Measurements from ENCODE around the gene WWOX. TPM values are rescaled to one million over a fixed set of nuclear protein-coding genes. Genes with fewer than 3 reads are reported as not detected.
A peak's percentile ranks its signal among the peaks of the same experiment; 100 is the strongest.

The WWOX gene
- total and polyA plus RNA-seq, 2 of the 13 experiments (the other 11 are each of a cell fraction or from before 2014, with no cell fraction given) = 9.1 to 37.4 TPM

DNA sequence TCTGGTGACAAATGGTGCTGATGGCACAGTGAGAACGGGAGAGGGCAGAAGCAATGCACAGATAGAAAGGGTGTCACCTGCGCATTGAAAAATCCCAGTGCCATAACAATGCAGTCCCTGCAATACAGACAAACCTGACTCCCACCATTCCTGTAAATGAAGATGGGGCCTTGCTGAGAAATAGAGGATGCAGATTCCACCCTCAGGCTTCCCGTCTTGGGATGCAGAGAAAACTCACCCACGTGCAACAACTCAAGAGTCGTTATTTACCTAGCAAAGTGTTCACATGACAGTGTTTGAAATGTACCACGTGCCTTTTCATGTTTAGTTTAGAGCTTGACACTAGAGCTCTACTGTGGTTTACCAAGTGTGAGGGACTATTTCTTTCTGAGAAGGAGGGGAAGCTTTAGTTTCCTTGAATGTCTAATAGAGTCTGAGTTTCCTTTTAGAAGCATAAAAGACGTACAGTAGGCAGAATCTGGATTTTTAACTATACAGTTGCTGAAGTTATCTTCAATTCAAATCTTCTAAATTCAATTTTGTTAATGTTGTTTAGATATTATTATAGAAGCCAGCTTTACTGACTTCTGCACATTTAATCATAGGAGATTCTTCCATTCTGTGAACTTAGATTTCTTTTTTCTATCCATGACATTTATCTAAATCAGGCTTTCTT is 35.6 kb downstream of the WWOX start (continued):
- no peak for TF ChIP-seq ZNF337 (CRISPR knock-in tag; IDR thresholded peaks at IDR 0.05; ENCODE audit: borderline replicate concordance, low read depth)
- TF ChIP-seq ZNF550 (CRISPR knock-in tag; IDR thresholded peaks at IDR 0.05; ENCODE audit: borderline replicate concordance) = no peak
- TF ChIP-seq TEAD3 (CRISPR knock-in tag; optimal IDR thresholded peaks at IDR 0.05; ENCODE audit: borderline replicate concordance) = peak; percentile 54
- TF ChIP-seq FOXC1 (CRISPR knock-in tag; IDR thresholded peaks at IDR 0.05; ENCODE audit: borderline replicate concordance) = no peak
- no peak for TF ChIP-seq ZNF354B (CRISPR knock-in tag; IDR thresholded peaks at IDR 0.05)
- peak; percentile 28; the same call in 1 of the 2 replicates for TF ChIP-seq MXD4 (CRISPR knock-in tag; IDR thresholded peaks at IDR 0.05)
- no peak for TF ChIP-seq ZMYM3 (CRISPR knock-in tag; IDR thresholded peaks at IDR 0.05)
- TF ChIP-seq ZNF136 (CRISPR knock-in tag; IDR thresholded peaks at IDR 0.05; ENCODE audit: low read depth) = no peak
- TF ChIP-seq ZNF33A (CRISPR knock-in tag; IDR thresholded peaks at IDR 0.05; ENCODE audit: borderline replicate concordance) = no peak; the same call in 1 of the 2 replicates
- TF ChIP-seq ZNF777 (CRISPR knock-in tag; IDR thresholded peaks at IDR 0.05) = no peak
- peak; percentile 82 for TF ChIP-seq ARNTL (CRISPR knock-in tag; IDR thresholded peaks at IDR 0.05)
- TF ChIP-seq, protein P1, sequence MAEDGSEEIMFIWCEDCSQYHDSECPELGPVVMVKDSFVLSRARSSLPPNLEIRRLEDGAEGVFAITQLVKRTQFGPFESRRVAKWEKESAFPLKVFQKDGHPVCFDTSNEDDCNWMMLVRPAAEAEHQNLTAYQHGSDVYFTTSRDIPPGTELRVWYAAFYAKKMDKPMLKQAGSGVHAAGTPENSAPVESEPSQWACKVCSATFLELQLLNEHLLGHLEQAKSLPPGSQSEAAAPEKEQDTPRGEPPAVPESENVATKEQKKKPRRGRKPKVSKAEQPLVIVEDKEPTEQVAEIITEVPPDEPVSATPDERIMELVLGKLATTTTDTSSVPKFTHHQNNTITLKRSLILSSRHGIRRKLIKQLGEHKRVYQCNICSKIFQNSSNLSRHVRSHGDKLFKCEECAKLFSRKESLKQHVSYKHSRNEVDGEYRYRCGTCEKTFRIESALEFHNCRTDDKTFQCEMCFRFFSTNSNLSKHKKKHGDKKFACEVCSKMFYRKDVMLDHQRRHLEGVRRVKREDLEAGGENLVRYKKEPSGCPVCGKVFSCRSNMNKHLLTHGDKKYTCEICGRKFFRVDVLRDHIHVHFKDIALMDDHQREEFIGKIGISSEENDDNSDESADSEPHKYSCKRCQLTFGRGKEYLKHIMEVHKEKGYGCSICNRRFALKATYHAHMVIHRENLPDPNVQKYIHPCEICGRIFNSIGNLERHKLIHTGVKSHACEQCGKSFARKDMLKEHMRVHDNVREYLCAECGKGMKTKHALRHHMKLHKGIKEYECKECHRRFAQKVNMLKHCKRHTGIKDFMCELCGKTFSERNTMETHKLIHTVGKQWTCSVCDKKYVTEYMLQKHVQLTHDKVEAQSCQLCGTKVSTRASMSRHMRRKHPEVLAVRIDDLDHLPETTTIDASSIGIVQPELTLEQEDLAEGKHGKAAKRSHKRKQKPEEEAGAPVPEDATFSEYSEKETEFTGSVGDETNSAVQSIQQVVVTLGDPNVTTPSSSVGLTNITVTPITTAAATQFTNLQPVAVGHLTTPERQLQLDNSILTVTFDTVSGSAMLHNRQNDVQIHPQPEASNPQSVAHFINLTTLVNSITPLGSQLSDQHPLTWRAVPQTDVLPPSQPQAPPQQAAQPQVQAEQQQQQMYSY (CRISPR knock-in tag; IDR thresholded peaks at IDR 0.05) = no peak
- no peak for TF ChIP-seq CEBPG (CRISPR knock-in tag; IDR thresholded peaks at IDR 0.05)
- no peak for TF ChIP-seq ZNF333 (CRISPR knock-in tag; IDR thresholded peaks at IDR 0.05; ENCODE audit: borderline replicate concordance)
- TF ChIP-seq ZKSCAN8 (CRISPR knock-in tag; IDR thresholded peaks at IDR 0.05; ENCODE audit: borderline replicate concordance) = 0 out of 2 replicates have a peak, but pooled peaks have one; percentile 31
- peak; percentile 95; the same call in 1 of the 2 replicates for TF ChIP-seq ZFP36L1 (CRISPR knock-in tag; IDR thresholded peaks at IDR 0.05)
- TF ChIP-seq ZNF737 (CRISPR knock-in tag; IDR thresholded peaks at IDR 0.05; ENCODE audit: borderline replicate concordance) = no peak
- peak; percentile 72 for TF ChIP-seq BCL6 (CRISPR knock-in tag; IDR thresholded peaks at IDR 0.05)
- TF ChIP-seq MIXL1 (CRISPR knock-in tag; IDR thresholded peaks at IDR 0.05) = no peak
- peak; percentile 38; the same call in 1 of the 2 replicates for TF ChIP-seq ZBTB7B (CRISPR knock-in tag; IDR thresholded peaks at IDR 0.05)
- TF ChIP-seq FIP1L1 (IDR thresholded peaks at IDR 0.05; ENCODE audit: borderline replicate concordance, insufficient read depth, low read depth, low read length) = no peak
- no peak for TF ChIP-seq ZNF562 (CRISPR knock-in tag; IDR thresholded peaks at IDR 0.05; ENCODE audit: borderline replicate concordance)
- peak; percentile 92 for TF ChIP-seq ZMYM4 (CRISPR knock-in tag; IDR thresholded peaks at IDR 0.05)
- no peak for TF ChIP-seq NCOR1 (IDR thresholded peaks at IDR 0.05; ENCODE audit: borderline replicate concordance, low read length)
- TF ChIP-seq NFE2L2 (IDR thresholded peaks at IDR 0.05; ENCODE audit: low read length) = no peak
- peak; percentile 54; the same call in 1 of the 2 replicates for TF ChIP-seq SIX4 (CRISPR knock-in tag; IDR thresholded peaks at IDR 0.05)
